ENCODE results near the gene CBLN1.

Gene CBLN1

GRCh38 chr16:49324703-49325102 lies 43.1 kb upstream of the CBLN1 start:
- no peak overlapping the region for H3K4ac ChIP-seq (ENCODE audit: low read length)
- H3K23ac ChIP-seq (ENCODE audit: low read depth, low read length, poor library complexity) = no peak overlapping the region
- no peak overlapping the region for H2AK5ac ChIP-seq (ENCODE audit: low read depth, low read length)
- WGBS, 2 donors (ENCODE audit: extremely low coverage in 2 of 2, insufficient read length in 2 of 2, insufficient replicate concordance in 1 of 2) = no CpG with 5 or more reads among the region's 9 CpGs
- peaks cover 0 to 8% (median 0%) of the 10 kb centered on the region in 3 experiments for H3K27me3 ChIP-seq (ENCODE audit: control insufficient read depth in 3 of 3, insufficient read depth in 3 of 3, low read depth in 1 of 3, low read length in 3 of 3)
- H2BK12ac ChIP-seq (ENCODE audit: low read length) = no peak overlapping the region
- H3K9ac ChIP-seq (ENCODE audit: low read depth, low read length, poor library complexity) = no peak overlapping the region
- no peaks in the 10 kb centered on the region for H3K9me3 ChIP-seq (replicated peaks in 1 of 2; ENCODE audit: control insufficient read depth in 2 of 2, insufficient read depth in 1 of 2, low read depth in 1 of 2, low read length in 2 of 2)
- H2BK120ac ChIP-seq (ENCODE audit: low read depth, low read length) = no peak overlapping the region
- no peak overlapping the region for H3K18ac ChIP-seq (ENCODE audit: low read length)
- no peak overlapping the region for H2AFZ ChIP-seq (ENCODE audit: low read length)
- H4K91ac ChIP-seq (ENCODE audit: low read depth, low read length, poor library complexity) = no peak overlapping the region
- H2BK5ac ChIP-seq (ENCODE audit: low read length) = no peak overlapping the region
- H3K27ac ChIP-seq (replicated peaks; ENCODE audit: low read length) = no peak overlapping the region
- H3K4me1 ChIP-seq (ENCODE audit: control insufficient read depth in 2 of 2, insufficient read depth in 1 of 2, low read depth in 1 of 2, low read length in 2 of 2) = no peaks in the 10 kb centered on the region
- DNase-seq (ENCODE audit: low spot score) = no peak
- no peaks in the 10 kb centered on the region for H3K36me3 ChIP-seq (replicated peaks in 1 of 2; ENCODE audit: control insufficient read depth in 2 of 2, insufficient read depth in 2 of 2, low read length in 2 of 2)
- H2BK15ac ChIP-seq (ENCODE audit: low read length) = no peak overlapping the region
- H4K8ac ChIP-seq (ENCODE audit: low read depth, low read length) = no peak overlapping the region
- H3K14ac ChIP-seq (ENCODE audit: low read length) = no peak overlapping the region
- H3K4me2 ChIP-seq (ENCODE audit: insufficient read depth, low read length, poor library complexity, severe bottlenecking) = no peak overlapping the region
- H3K4me3 ChIP-seq (ENCODE audit: low read length in 2 of 2) = no peak overlapping the region
- no peaks in the 10 kb centered on the region for H3K79me1 ChIP-seq (ENCODE audit: low read depth, low read length)

DNA sequence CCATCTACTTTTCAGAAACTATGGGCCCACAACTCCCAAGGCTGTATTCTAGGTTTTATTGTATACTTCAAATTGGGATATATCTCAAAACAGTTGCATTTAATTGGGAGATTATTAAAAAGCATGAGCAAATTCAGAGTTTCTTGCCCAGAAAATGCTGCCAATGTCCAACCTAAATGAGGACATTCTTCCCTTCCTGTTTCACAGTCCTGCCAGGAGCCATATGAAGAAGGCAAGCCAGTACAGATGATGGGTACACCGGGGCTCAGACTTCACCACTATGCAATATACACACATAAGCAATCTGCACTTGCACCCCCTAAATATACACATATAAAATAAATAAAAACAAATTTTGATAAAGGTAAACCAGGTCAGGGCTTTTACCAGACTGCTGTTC lies 34.0 kb upstream of the CBLN1 start:
- no peaks in the 10 kb centered on the region for H3K79me1 ChIP-seq (ENCODE audit: low read depth, low read length)
- no peak for DNase-seq (ENCODE audit: low spot score)
- no peak overlapping the region for H2BK120ac ChIP-seq (ENCODE audit: low read depth, low read length)
- H4K91ac ChIP-seq (ENCODE audit: low read depth, low read length, poor library complexity) = no peak overlapping the region
- no peak overlapping the region for H2AK5ac ChIP-seq (ENCODE audit: low read depth, low read length)
- H3K14ac ChIP-seq (ENCODE audit: low read length) = no peak overlapping the region
- H3K36me3 ChIP-seq (replicated peaks in 1 of 2; ENCODE audit: control insufficient read depth in 2 of 2, insufficient read depth in 2 of 2, low read length in 2 of 2) = no peaks in the 10 kb centered on the region
- H2BK12ac ChIP-seq (ENCODE audit: low read length) = no peak overlapping the region
- H2BK15ac ChIP-seq (ENCODE audit: low read length) = no peak overlapping the region
- no peak overlapping the region for H3K4ac ChIP-seq (ENCODE audit: low read length)
- H2BK5ac ChIP-seq (ENCODE audit: low read length) = no peak overlapping the region
- H4K8ac ChIP-seq (ENCODE audit: low read depth, low read length) = no peak overlapping the region
- H3K9me3 ChIP-seq (replicated peaks in 1 of 2; ENCODE audit: control insufficient read depth in 2 of 2, insufficient read depth in 1 of 2, low read depth in 1 of 2, low read length in 2 of 2) = no peaks in the 10 kb centered on the region
- no peak overlapping the region for H3K9ac ChIP-seq (ENCODE audit: low read depth, low read length, poor library complexity)
- H3K27ac ChIP-seq (replicated peaks; ENCODE audit: low read length) = no peak overlapping the region
- H2AFZ ChIP-seq (ENCODE audit: low read length) = no peak overlapping the region
- H3K18ac ChIP-seq (ENCODE audit: low read length) = no peak overlapping the region
- no CpG with 5 or more reads among the region's 1 CpG for WGBS, 2 donors (ENCODE audit: extremely low coverage in 2 of 2, insufficient read length in 2 of 2, insufficient replicate concordance in 1 of 2)
- peaks cover 0 to 5% of the 10 kb centered on the region in 2 donors for H3K4me1 ChIP-seq (ENCODE audit: control insufficient read depth in 2 of 2, insufficient read depth in 1 of 2, low read depth in 1 of 2, low read length in 2 of 2)
- H3K27me3 ChIP-seq (ENCODE audit: control insufficient read depth in 3 of 3, insufficient read depth in 3 of 3, low read depth in 1 of 3, low read length in 3 of 3) = peaks cover 0 to 8% (median 0%) of the 10 kb centered on the region in 3 experiments
- H3K4me2 ChIP-seq (ENCODE audit: insufficient read depth, low read length, poor library complexity, severe bottlenecking) = no peak overlapping the region
- H3K23ac ChIP-seq (ENCODE audit: low read depth, low read length, poor library complexity) = no peak overlapping the region
- H3K4me3 ChIP-seq (ENCODE audit: low read length in 2 of 2) = no peak overlapping the region

GRCh38 chr16:49312389-49312985 lies 30.8 kb upstream of the CBLN1 start:
- Histone ChIP-seq H3K4me1 (ENCODE audit: control insufficient read depth in 2 of 2, insufficient read depth in 1 of 2, low read depth in 1 of 2, low read length in 2 of 2) (peaks cover 0 to 5% of the 10 kb centered on the region in 2 donors), H3K9me3 (replicated peaks in 1 of 2; ENCODE audit: control insufficient read depth in 2 of 2, insufficient read depth in 1 of 2, low read depth in 1 of 2, low read length in 2 of 2) (no peaks in the 10 kb centered on the region), H3K14ac (ENCODE audit: low read length) (no peak overlapping the region), H3K4me3 (ENCODE audit: low read length in 2 of 2) (no peak overlapping the region), H2BK12ac (ENCODE audit: low read length) (no peak overlapping the region), H3K36me3 (replicated peaks in 1 of 2; ENCODE audit: control insufficient read depth in 2 of 2, insufficient read depth in 2 of 2, low read length in 2 of 2) (no peaks in the 10 kb centered on the region), H4K91ac (ENCODE audit: low read depth, low read length, poor library complexity) (no peak overlapping the region), H4K8ac (ENCODE audit: low read depth, low read length) (no peak overlapping the region), H2BK15ac (ENCODE audit: low read length) (no peak overlapping the region), H3K27me3 (ENCODE audit: control insufficient read depth in 3 of 3, insufficient read depth in 3 of 3, low read depth in 1 of 3, low read length in 3 of 3) (peaks cover 0 to 8% (median 0%) of the 10 kb centered on the region in 3 experiments), H3K23ac (ENCODE audit: low read depth, low read length, poor library complexity) (no peak overlapping the region), H3K79me1 (ENCODE audit: low read depth, low read length) (no peaks in the 10 kb centered on the region), H3K4me2 (ENCODE audit: insufficient read depth, low read length, poor library complexity, severe bottlenecking) (no peak overlapping the region), H3K27ac (replicated peaks; ENCODE audit: low read length) (no peak overlapping the region), H3K9ac (ENCODE audit: low read depth, low read length, poor library complexity) (no peak overlapping the region), H3K4ac (ENCODE audit: low read length) (no peak overlapping the region), H2AK5ac (ENCODE audit: low read depth, low read length) (no peak overlapping the region), H2AFZ (ENCODE audit: low read length) (no peak overlapping the region), H2BK5ac (ENCODE audit: low read length) (no peak overlapping the region), H2BK120ac (ENCODE audit: low read depth, low read length) (no peak overlapping the region), H3K18ac (ENCODE audit: low read length) (no peak overlapping the region)
- WGBS, 2 donors (ENCODE audit: extremely low coverage in 2 of 2, insufficient read length in 2 of 2, insufficient replicate concordance in 1 of 2) = no CpG with 5 or more reads among the region's 10 CpGs
- no peak for DNase-seq (ENCODE audit: low spot score)

DNA sequence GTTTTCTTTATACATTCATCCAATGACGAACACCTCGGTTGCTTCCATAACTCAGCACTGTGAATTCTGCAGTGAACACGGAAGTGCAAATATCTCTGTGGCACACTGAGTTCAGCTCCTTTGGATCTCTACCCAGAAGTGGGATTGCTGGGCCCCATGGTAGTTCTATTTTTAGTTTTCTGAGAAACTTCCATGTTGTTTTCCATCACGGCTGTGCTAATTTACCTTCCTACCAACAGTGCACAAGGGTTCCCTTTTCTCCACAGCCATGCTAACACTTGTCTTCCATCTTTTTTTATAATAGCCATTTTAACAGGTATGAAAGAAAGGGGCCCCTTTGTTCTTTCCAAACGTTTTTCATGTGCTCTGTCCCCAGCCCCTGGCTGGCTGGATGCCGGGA lies 30.2 kb upstream of the CBLN1 start:
- no peak overlapping the region for H3K14ac ChIP-seq (ENCODE audit: low read length)
- no peak overlapping the region for H3K4me2 ChIP-seq (ENCODE audit: insufficient read depth, low read length, poor library complexity, severe bottlenecking)
- H2BK15ac ChIP-seq (ENCODE audit: low read length) = no peak overlapping the region
- no peak overlapping the region for H4K8ac ChIP-seq (ENCODE audit: low read depth, low read length)
- H2BK12ac ChIP-seq (ENCODE audit: low read length) = no peak overlapping the region
- H2AFZ ChIP-seq (ENCODE audit: low read length) = no peak overlapping the region
- H3K23ac ChIP-seq (ENCODE audit: low read depth, low read length, poor library complexity) = no peak overlapping the region
- H3K4me1 ChIP-seq (ENCODE audit: control insufficient read depth in 2 of 2, insufficient read depth in 1 of 2, low read depth in 1 of 2, low read length in 2 of 2) = peaks cover 0 to 5% of the 10 kb centered on the region in 2 donors
- no peak overlapping the region for H3K9ac ChIP-seq (ENCODE audit: low read depth, low read length, poor library complexity)
- H2AK5ac ChIP-seq (ENCODE audit: low read depth, low read length) = no peak overlapping the region
- H3K4me3 ChIP-seq (ENCODE audit: low read length in 2 of 2) = no peak overlapping the region
- peaks cover 0 to 8% (median 0%) of the 10 kb centered on the region in 3 experiments for H3K27me3 ChIP-seq (ENCODE audit: control insufficient read depth in 3 of 3, insufficient read depth in 3 of 3, low read depth in 1 of 3, low read length in 3 of 3)
- no peak overlapping the region for H2BK5ac ChIP-seq (ENCODE audit: low read length)
- H2BK120ac ChIP-seq (ENCODE audit: low read depth, low read length) = no peak overlapping the region
- DNase-seq (ENCODE audit: low spot score) = no peak
- no peaks in the 10 kb centered on the region for H3K36me3 ChIP-seq (replicated peaks in 1 of 2; ENCODE audit: control insufficient read depth in 2 of 2, insufficient read depth in 2 of 2, low read length in 2 of 2)
- no peaks in the 10 kb centered on the region for H3K9me3 ChIP-seq (replicated peaks in 1 of 2; ENCODE audit: control insufficient read depth in 2 of 2, insufficient read depth in 1 of 2, low read depth in 1 of 2, low read length in 2 of 2)
- no peaks in the 10 kb centered on the region for H3K79me1 ChIP-seq (ENCODE audit: low read depth, low read length)
- H3K4ac ChIP-seq (ENCODE audit: low read length) = no peak overlapping the region
- no peak overlapping the region for H3K18ac ChIP-seq (ENCODE audit: low read length)
- no peak overlapping the region for H3K27ac ChIP-seq (replicated peaks; ENCODE audit: low read length)
- H4K91ac ChIP-seq (ENCODE audit: low read depth, low read length, poor library complexity) = no peak overlapping the region
- WGBS, 2 donors (ENCODE audit: extremely low coverage in 2 of 2, insufficient read length in 2 of 2, insufficient replicate concordance in 1 of 2) = no CpG with 5 or more reads among the region's 6 CpGs

Data from neuronal stem cell (in vitro differentiated cells).